HCT116 (cell line): ENCODE data around the gene ACSL6. TPM values are rescaled to one million over a fixed set of nuclear protein-coding genes. Genes with fewer than 3 reads are reported as not detected.

ENCODE experiments used
- ATAC-seq: fragments of 200-7000 bp; cut with Tn5 transposase; 2 replicates; pipeline ENCODE4 v1.9.1; 2020; ENCODE audit warnings: mild to moderate bottlenecking, moderate library complexity
- BruUV-seq: library from RNA; stranded (reverse); fragments of 400-500 nt; replicated peaks from 2 replicates; lab custom pipeline; 2021; lab: Mats Ljungman, UMichigan
- CTCF ChIA-PET: fragments of 300-600 bp; sonication (Branson Sonifier 250); formaldehyde crosslinking; loops from one replicate; lab custom pipeline; 2021; ENCODE audit warnings: antibody characterized with exemption; lab: Charles Lee
- POLR2A ChIA-PET: fragments of 300-600, 350-600 bp; sonication (Branson Sonifier 250); formaldehyde crosslinking; loops from one replicate; lab custom pipeline; 2021; ENCODE audit warnings: antibody characterized with exemption; lab: Charles Lee
- RAD21 ChIA-PET, 2 experiments: fragments of 300-600 bp; sonication (Branson Sonifier 250); formaldehyde crosslinking; loops; one replicate each; lab custom pipeline; 2023; ENCODE audit warnings: low total read pairs in 2 of 2; ENCODE audit not compliant: uncharacterized antibody in 2 of 2, unreplicated experiment in 2 of 2, low non-redundant PET in 1 of 2; lab: Charles Lee
- DNase-seq: peaks from one replicate; pipeline ENCODE4 v3.0.0-alpha.2; 2010; ENCODE audit warnings: low read depth, low spot score
- H2AFZ ChIP-seq: fragments of 200-600 bp; shearing (Covaris generic), sonication (generic); 2 replicates; pipeline ENCODE4 v1.6.1; 2017; ENCODE audit warnings: low read depth, mixed run types, mixed read lengths, antibody characterized with exemption, low read length; ENCODE audit not compliant: poor library complexity, severe bottlenecking
- H3K27ac ChIP-seq: 2 replicates; pipeline ENCODE4 v1.5.1; 2012; ENCODE audit warnings: low read depth, low read length
- H3K27me3 ChIP-seq: fragments of 200-600 bp; sonication (generic); 2 replicates; pipeline ENCODE4 v1.6.1; 2016; ENCODE audit warnings: mixed run types, low read length, mixed read lengths; ENCODE audit not compliant: insufficient read depth
- H3K36me3 ChIP-seq, 2 experiments: fragments of 200-500 bp in 1 of 2; fragments of 200-600 bp in 1 of 2; sonication (Bioruptor generic) in 1 of 2; sonication (generic) in 1 of 2; 2 replicates each; pipeline versions ENCODE4 v1.5.1 to v1.6.1; 2014 to 2016; ENCODE audit warnings: low read length in 2 of 2, inconsistent platforms in 1 of 2, mixed read lengths in 1 of 2, mixed run types in 1 of 2; ENCODE audit not compliant: insufficient read depth in 2 of 2, control insufficient read depth in 1 of 2
- H3K4me1 ChIP-seq, 2 experiments: fragments of 200-600 bp in 1 of 2; sonication (generic) in 1 of 2; 2 replicates each; pipeline versions ENCODE4 v1.5.1 to v1.6.1; 2012 to 2017; ENCODE audit warnings: low read length in 2 of 2, inconsistent platforms in 1 of 2, mild to moderate bottlenecking in 1 of 2, mixed read lengths in 1 of 2, mixed run types in 1 of 2, moderate library complexity in 1 of 2; ENCODE audit not compliant: insufficient read depth in 2 of 2, control insufficient read depth in 1 of 2
- H3K4me2 ChIP-seq: fragments of 200-600 bp; sonication (generic); 2 replicates; pipeline ENCODE4 v1.6.1; 2017; ENCODE audit warnings: mixed run types, low read length, mixed read lengths
- H3K4me3 ChIP-seq, 2 experiments: fragments of 200-600 bp in 1 of 2; sonication (generic) in 1 of 2; replicated peaks in 1 of 2; 2 replicates each; pipeline ENCODE4 v1.5.1; 2011 to 2016; ENCODE audit warnings: low read length in 2 of 2, control low read depth in 1 of 2, low read depth in 1 of 2, mild to moderate bottlenecking in 1 of 2, mixed read lengths in 1 of 2, mixed run types in 1 of 2
- H3K79me2 ChIP-seq: fragments of 200-600 bp; sonication (generic); 2 replicates; pipeline ENCODE4 v1.6.1; 2017; ENCODE audit warnings: mild to moderate bottlenecking, mixed run types, low read length, moderate library complexity, mixed read lengths; ENCODE audit not compliant: insufficient read depth
- H3K9ac ChIP-seq: fragments of 200-600 bp; sonication (generic); 2 replicates; pipeline ENCODE4 v1.6.1; 2016; ENCODE audit warnings: low read length, mixed read lengths
- H3K9me2 ChIP-seq: fragments of 200-600 bp; sonication (generic), shearing (Covaris generic); 2 replicates; pipeline ENCODE4 v1.6.1; 2017; ENCODE audit warnings: mixed run types, mild to moderate bottlenecking, moderate library complexity; ENCODE audit not compliant: insufficient read depth
- H3K9me3 ChIP-seq, 2 experiments: fragments of 200-500 bp in 1 of 2; fragments of 200-600 bp in 1 of 2; sonication (Bioruptor generic) in 1 of 2; sonication (generic) in 1 of 2; 2 replicates each; pipeline ENCODE4 v1.6.1; 2014 to 2017; ENCODE audit warnings: low read length in 2 of 2, mixed read lengths in 2 of 2, inconsistent platforms in 1 of 2, low read depth in 1 of 2, mild to moderate bottlenecking in 1 of 2, mixed run types in 1 of 2, moderate library complexity in 1 of 2; ENCODE audit not compliant: control insufficient read depth in 1 of 2, insufficient read depth in 1 of 2
- H4K20me1 ChIP-seq: fragments of 200-600 bp; sonication (generic), shearing (Covaris generic); 2 replicates; pipeline ENCODE4 v1.6.1; 2017; ENCODE audit warnings: mixed run types, mild to moderate bottlenecking, moderate library complexity; ENCODE audit not compliant: insufficient read depth
- CEBPB ChIP-seq: IDR thresholded peaks from 2 replicates; pipeline ENCODE4 v1.6.1; 2012; ENCODE audit warnings: low read depth
- EZH2phosphoT487 ChIP-seq: fragments of 200-600 bp; IDR thresholded peaks from 2 replicates; pipeline ENCODE4 v1.6.1; 2018; ENCODE audit warnings: antibody characterized with exemption, borderline replicate concordance
- SIN3A ChIP-seq: IDR thresholded peaks from 2 replicates; pipeline ENCODE4 v1.6.1; 2012; ENCODE audit warnings: low read depth
- TCF7L2 ChIP-seq: IDR thresholded peaks from 2 replicates; pipeline ENCODE4 v1.7.0; 2011; ENCODE audit warnings: borderline replicate concordance, inconsistent platforms; ENCODE audit not compliant: insufficient read depth, insufficient read length; ENCODE audit errors: extremely low read depth
- YY1 ChIP-seq: IDR thresholded peaks from 2 replicates; pipeline ENCODE4 v1.6.1; 2011; ENCODE audit warnings: low read length, low read depth, moderate library complexity, mild to moderate bottlenecking; ENCODE audit not compliant: insufficient replicate concordance; ENCODE audit errors: extremely low read depth
- intact Hi-C: fragments of 100-400 bp; cut with micrococcal nuclease; formaldehyde crosslinking; loops from 2 replicates; pipeline ENCODE4 v1.10.0; 2022
- total RNA-seq: library from RNA; stranded (reverse); gene quantifications from one replicate; pipeline ENCODE4 v1.2.1, GENCODE V29; 2021; ENCODE audit not compliant: unreplicated experiment
- TF ChIP-seq, protein P1 (sequence below): IDR thresholded peaks from 2 replicates; pipeline ENCODE4 v1.6.1; 2012; ENCODE audit warnings: low read depth
- TF ChIP-seq, protein P2 (sequence below), 3 experiments: fragments of 200-600 bp in 1 of 3; sonication (generic) in 1 of 3; IDR thresholded peaks in 2 of 3; conservative IDR thresholded peaks in 1 of 3; 2 replicates each; pipeline ENCODE4 v1.5.1; 2012 to 2017; ENCODE audit warnings: low read depth in 2 of 3, low read length in 2 of 3, antibody characterized with exemption in 1 of 3, borderline replicate concordance in 1 of 3, control low read depth in 1 of 3, mild to moderate bottlenecking in 1 of 3, mixed read lengths in 1 of 3, mixed run types in 1 of 3, moderate library complexity in 1 of 3; ENCODE audit not compliant: insufficient read depth in 1 of 3

ACSL6 gene
- total RNA-seq, 1 experiment from 2014 or later = 2.3 TPM

DNA sequence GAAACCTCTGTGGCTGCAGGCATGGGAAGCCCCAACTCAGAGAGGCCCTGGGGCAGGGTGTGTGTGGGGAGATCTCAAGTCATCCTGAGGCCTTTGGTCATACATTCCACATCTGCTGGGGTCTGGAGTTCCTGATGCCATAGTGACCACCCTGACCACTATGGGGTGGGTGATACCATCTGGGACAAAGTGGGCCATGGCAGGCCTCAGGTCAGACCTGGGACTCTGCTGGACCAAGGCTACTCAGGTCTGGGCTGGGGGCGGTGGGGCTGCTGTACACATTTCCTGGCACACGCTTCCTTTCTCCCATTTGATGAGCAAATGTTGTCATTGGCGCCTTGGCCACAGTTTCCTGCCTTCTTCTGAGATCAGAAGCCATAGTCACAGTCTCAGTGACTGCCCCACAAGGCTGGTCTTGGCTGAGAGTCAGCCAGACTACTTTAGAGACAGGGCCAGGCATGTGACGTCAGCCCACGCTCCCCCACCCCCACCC lies 15.1 kb upstream of the ACSL6 start:
- POLR2A ChIA-PET = interaction anchor here (0.6 kb wide), 1 partner anchor 140 kb away, joined by 3 read pairs; no protein-coding TSS in a partner anchor
- RAD21 ChIA-PET = no interaction called here

More for the DNA sequence above, 15.1 kb upstream of the ACSL6 start:
- H3K4me1 ChIP-seq = no peaks in the 10 kb centered on the region
- no peaks in the 10 kb centered on the region for H3K27me3 ChIP-seq
- no peak for TF ChIP-seq CEBPB
- no peak for TF ChIP-seq SIN3A
- TF ChIP-seq, protein P1, sequence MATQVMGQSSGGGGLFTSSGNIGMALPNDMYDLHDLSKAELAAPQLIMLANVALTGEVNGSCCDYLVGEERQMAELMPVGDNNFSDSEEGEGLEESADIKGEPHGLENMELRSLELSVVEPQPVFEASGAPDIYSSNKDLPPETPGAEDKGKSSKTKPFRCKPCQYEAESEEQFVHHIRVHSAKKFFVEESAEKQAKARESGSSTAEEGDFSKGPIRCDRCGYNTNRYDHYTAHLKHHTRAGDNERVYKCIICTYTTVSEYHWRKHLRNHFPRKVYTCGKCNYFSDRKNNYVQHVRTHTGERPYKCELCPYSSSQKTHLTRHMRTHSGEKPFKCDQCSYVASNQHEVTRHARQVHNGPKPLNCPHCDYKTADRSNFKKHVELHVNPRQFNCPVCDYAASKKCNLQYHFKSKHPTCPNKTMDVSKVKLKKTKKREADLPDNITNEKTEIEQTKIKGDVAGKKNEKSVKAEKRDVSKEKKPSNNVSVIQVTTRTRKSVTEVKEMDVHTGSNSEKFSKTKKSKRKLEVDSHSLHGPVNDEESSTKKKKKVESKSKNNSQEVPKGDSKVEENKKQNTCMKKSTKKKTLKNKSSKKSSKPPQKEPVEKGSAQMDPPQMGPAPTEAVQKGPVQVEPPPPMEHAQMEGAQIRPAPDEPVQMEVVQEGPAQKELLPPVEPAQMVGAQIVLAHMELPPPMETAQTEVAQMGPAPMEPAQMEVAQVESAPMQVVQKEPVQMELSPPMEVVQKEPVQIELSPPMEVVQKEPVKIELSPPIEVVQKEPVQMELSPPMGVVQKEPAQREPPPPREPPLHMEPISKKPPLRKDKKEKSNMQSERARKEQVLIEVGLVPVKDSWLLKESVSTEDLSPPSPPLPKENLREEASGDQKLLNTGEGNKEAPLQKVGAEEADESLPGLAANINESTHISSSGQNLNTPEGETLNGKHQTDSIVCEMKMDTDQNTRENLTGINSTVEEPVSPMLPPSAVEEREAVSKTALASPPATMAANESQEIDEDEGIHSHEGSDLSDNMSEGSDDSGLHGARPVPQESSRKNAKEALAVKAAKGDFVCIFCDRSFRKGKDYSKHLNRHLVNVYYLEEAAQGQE = no peak
- TF ChIP-seq EZH2phosphoT487 = no peak
- TF ChIP-seq YY1 = no peak
- no peak for TF ChIP-seq TCF7L2
- TF ChIP-seq, protein P2, sequence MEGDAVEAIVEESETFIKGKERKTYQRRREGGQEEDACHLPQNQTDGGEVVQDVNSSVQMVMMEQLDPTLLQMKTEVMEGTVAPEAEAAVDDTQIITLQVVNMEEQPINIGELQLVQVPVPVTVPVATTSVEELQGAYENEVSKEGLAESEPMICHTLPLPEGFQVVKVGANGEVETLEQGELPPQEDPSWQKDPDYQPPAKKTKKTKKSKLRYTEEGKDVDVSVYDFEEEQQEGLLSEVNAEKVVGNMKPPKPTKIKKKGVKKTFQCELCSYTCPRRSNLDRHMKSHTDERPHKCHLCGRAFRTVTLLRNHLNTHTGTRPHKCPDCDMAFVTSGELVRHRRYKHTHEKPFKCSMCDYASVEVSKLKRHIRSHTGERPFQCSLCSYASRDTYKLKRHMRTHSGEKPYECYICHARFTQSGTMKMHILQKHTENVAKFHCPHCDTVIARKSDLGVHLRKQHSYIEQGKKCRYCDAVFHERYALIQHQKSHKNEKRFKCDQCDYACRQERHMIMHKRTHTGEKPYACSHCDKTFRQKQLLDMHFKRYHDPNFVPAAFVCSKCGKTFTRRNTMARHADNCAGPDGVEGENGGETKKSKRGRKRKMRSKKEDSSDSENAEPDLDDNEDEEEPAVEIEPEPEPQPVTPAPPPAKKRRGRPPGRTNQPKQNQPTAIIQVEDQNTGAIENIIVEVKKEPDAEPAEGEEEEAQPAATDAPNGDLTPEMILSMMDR (IDR thresholded peaks at IDR 0.05 in 2 of 3, conservative IDR thresholded peaks at IDR 0.05 in 1 of 3; ENCODE audit: borderline replicate concordance in 1 of 3, insufficient read depth in 1 of 3, low read depth in 2 of 3, low read length in 2 of 3) = no peak
- H2AFZ ChIP-seq = no peak overlapping the region
- no peaks in the 10 kb centered on the region for H3K36me3 ChIP-seq
- H4K20me1 ChIP-seq = no peaks in the 10 kb centered on the region
- DNase-seq = no peak
- CTCF ChIA-PET = no interaction called here
- no peaks in the 10 kb centered on the region for H3K9me3 ChIP-seq
- no peak overlapping the region for H3K9ac ChIP-seq
- H3K4me3 ChIP-seq = no peak overlapping the region
- BruUV-seq = no TSS peak
- H3K27ac ChIP-seq = no peak overlapping the region
- no peaks in the 10 kb centered on the region for H3K79me2 ChIP-seq
- no peaks in the 10 kb centered on the region for H3K9me2 ChIP-seq
- intact Hi-C loops = no loop called here
- ATAC-seq = no peak
- H3K4me2 ChIP-seq = no peak overlapping the region
